BLaER1 (cell line): ENCODE data around the gene MS4A14.

Experiments used
- H3K27ac ChIP-seq: shearing (Covaris generic); formaldehyde crosslinking; 2 replicates; pipeline ENCODE4 v1.8.1; 2022
- H3K27me3 ChIP-seq: shearing (Covaris generic); formaldehyde crosslinking; 2 replicates; pipeline ENCODE4 v1.8.1; 2022
- H3K36me3 ChIP-seq: shearing (Covaris generic); formaldehyde crosslinking; 2 replicates; pipeline ENCODE4 v1.8.1; 2022
- H3K4me1 ChIP-seq: shearing (Covaris generic); formaldehyde crosslinking; 2 replicates; pipeline ENCODE4 v1.8.1; 2022
- H3K4me2 ChIP-seq: shearing (Covaris generic); formaldehyde crosslinking; 2 replicates; pipeline ENCODE4 v1.8.1; 2022
- H3K4me3 ChIP-seq: shearing (Covaris generic); formaldehyde crosslinking; 2 replicates; pipeline ENCODE4 v1.8.1; 2022
- H3K9ac ChIP-seq: shearing (Covaris generic); formaldehyde crosslinking; 2 replicates; pipeline ENCODE4 v1.8.1; 2022
- H3K9me3 ChIP-seq: shearing (Covaris generic); formaldehyde crosslinking; 2 replicates; pipeline ENCODE4 v1.8.1; 2022
- H4K20me1 ChIP-seq: shearing (Covaris generic); formaldehyde crosslinking; 2 replicates; pipeline ENCODE4 v1.8.1; 2022
- Cebpa-rat ChIP-seq: shearing (Covaris generic); IDR thresholded peaks from 2 replicates; pipeline ENCODE4 v1.8.1; 2022

MS4A14 gene

DNA sequence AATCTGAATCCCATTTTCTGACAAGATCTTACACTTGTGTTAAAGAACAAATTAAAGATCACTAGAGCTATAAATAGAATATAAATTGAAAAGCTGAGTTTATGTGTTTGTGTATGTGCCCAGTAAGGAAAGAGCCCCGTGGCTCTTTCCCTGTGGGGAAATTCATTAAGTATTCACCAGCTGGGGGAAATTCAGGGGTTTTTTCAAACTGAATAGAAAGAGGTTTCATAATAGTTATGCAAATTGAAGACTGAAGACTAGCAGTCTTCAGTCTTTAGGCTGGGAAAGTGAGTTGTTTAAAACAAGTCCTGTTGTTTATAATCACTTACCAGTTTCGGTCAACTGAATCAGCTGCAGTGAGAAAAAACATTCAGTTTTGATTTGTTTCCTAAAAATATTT is 29.2 kb upstream of the MS4A14 start:
- Histone ChIP-seq H3K27ac (no peak overlapping the region), H3K4me3 (no peak overlapping the region), H3K9ac (no peak overlapping the region)

DNA sequence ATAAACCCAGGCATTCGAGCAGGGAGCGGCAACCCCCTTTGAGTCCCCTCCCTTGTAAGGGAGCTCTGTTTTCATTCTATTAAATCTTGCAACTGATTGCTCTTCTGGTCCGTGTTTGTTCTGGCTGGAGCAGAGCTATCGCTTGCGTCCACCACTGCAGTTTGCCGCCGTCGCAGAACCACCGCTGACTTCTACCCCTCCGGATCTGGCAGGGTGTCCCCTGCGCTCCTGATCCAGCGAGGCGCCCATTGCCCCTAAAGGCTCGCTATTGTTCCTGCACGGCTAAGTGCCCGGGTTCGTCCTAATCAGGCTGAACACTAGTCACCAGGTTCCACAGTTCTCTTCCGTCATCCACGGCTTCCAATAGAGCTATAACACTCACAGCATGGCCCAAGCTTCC is 28.4 kb upstream of the MS4A14 start:
- peaks cover 21% of the 10 kb centered on the region for H3K4me1 ChIP-seq
- H3K9me3 ChIP-seq, result peaks cover 31% of the 10 kb centered on the region
- no peak for TF ChIP-seq Cebpa-rat
- no peak overlapping the region for H3K9ac ChIP-seq
- no peak overlapping the region for H3K27ac ChIP-seq
- H3K36me3 ChIP-seq, result no peaks in the 10 kb centered on the region
- H3K4me2 ChIP-seq, result no peak overlapping the region
- no peak overlapping the region for H3K4me3 ChIP-seq
- H4K20me1 ChIP-seq, result no peaks in the 10 kb centered on the region
- H3K27me3 ChIP-seq, result no peaks in the 10 kb centered on the region

More for the DNA sequence above, 29.2 kb upstream of the MS4A14 start:
- Histone ChIP-seq H3K36me3 (no peaks in the 10 kb centered on the region), H3K9me3 (peaks cover 28% of the 10 kb centered on the region), H4K20me1 (no peaks in the 10 kb centered on the region), H3K4me1 (peaks cover 24% of the 10 kb centered on the region), H3K4me2 (no peak overlapping the region), H3K27me3 (no peaks in the 10 kb centered on the region)
- TF ChIP-seq Cebpa-rat, result no peak

DNA sequence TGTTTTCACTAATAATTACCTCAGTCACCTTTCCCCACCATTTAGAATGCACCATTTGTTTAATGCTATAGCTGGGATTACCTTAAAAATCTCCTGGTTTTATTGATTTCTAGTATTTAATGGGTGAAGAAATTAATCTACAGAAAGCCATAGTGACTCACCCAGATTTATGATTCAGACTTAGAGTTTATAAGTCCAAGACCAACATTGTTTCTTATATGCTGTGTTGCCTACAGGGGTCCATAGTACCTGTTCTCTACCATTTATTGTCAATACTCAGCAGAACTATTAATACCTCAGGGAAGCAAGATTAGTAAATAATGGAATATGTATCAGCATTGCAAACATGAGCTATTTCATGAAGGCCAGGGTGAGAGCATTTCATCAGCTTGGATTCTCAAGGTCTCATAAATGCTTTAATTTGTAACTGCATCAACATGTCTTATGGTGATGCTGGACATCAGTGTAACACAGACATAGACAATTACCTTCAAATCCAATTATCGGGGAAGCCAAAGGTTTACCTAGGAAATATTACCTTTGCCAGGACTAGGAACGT is 25.9 kb upstream of the MS4A14 start:
- H4K20me1 ChIP-seq, result no peaks in the 10 kb centered on the region
- H3K4me2 ChIP-seq, result no peak overlapping the region
- H3K4me3 ChIP-seq, result no peak overlapping the region
- peaks cover 9% of the 10 kb centered on the region; the same call in 1 of the 2 replicates for H3K36me3 ChIP-seq
- no peak overlapping the region for H3K9ac ChIP-seq
- H3K4me1 ChIP-seq, result no peaks in the 10 kb centered on the region; the same call in 1 of the 2 replicates
- no peak overlapping the region for H3K27ac ChIP-seq
- peaks cover 44% of the 10 kb centered on the region for H3K9me3 ChIP-seq
- no peak for TF ChIP-seq Cebpa-rat
- no peaks in the 10 kb centered on the region for H3K27me3 ChIP-seq

DNA sequence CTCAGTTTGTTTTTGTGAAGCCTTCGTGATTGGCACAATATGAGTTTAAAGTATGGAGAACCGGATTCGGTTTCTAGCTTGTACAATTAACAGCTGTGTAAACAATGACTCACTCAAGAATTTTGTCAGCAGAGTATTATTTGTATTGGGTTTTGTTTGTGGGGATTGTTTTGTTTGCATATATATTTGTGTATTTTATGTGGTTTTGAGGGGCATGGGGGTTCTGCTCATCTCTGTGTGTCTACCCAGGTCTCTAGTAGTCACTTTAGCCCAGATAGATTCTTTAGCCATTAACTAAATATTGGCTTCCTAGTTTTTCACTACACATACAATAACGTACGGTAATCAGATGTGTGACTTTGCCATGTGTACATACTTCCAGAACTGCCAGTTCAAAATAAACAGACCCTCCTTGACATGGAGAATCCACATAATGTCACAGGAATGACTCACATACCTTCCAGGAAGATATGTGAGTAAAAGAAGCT is 25.4 kb upstream of the MS4A14 start:
- H3K9me3 ChIP-seq, result peaks cover 46% of the 10 kb centered on the region
- no peaks in the 10 kb centered on the region for H3K27me3 ChIP-seq
- H3K36me3 ChIP-seq, result peaks cover 9% of the 10 kb centered on the region; the same call in 1 of the 2 replicates
- H4K20me1 ChIP-seq, result no peaks in the 10 kb centered on the region
- H3K9ac ChIP-seq, result no peak overlapping the region
- TF ChIP-seq Cebpa-rat, result no peak
- H3K4me1 ChIP-seq, result peaks cover 4% of the 10 kb centered on the region
- H3K27ac ChIP-seq, result no peak overlapping the region
- no peak overlapping the region for H3K4me2 ChIP-seq
- H3K4me3 ChIP-seq, result no peak overlapping the region

DNA sequence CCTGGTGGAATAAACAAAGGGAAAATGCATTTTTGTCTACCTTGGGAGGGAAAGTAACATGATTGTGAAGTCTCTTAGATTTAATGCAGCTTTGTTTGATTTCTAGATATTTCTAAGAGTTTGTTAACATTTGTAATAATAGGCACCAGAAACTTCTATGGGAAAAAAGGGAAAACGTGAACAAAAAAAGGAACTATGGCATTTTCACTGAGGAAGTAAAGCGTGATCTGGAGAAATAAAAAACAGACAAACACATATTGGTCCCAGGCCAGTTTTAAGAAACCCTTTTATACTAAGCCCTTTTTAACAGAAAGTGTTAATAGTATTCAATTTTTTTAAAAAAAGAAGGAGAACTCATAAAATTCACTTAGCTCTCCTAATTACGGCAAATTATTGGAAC is 24.9 kb upstream of the MS4A14 start:
- Histone ChIP-seq H3K27ac (no peak overlapping the region), H4K20me1 (no peaks in the 10 kb centered on the region), H3K4me3 (no peak overlapping the region), H3K4me1 (peaks cover 9% of the 10 kb centered on the region), H3K27me3 (no peaks in the 10 kb centered on the region), H3K9me3 (peaks cover 51% of the 10 kb centered on the region), H3K4me2 (no peak overlapping the region), H3K36me3 (peaks cover 9% of the 10 kb centered on the region), H3K9ac (no peak overlapping the region)
- TF ChIP-seq Cebpa-rat, result no peak

DNA sequence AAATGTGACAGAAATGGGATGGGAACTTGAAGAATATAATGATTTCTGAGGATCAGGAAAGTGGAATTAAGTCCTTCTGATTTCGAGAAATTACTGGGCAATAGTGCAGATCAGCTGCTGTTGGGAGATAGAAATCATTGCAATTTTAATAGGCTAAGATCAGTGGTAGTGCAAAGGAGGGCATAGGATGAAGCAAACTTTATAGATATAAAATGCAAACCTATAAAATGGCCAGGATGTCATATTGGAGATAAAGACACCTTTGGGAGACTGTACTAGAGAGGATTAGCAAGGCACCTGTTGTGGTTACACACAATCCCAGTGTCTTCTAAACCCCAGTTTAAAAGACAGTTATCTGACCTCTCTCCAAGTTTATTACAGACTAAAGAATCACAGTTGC is 24.4 kb upstream of the MS4A14 start:
- Histone ChIP-seq H3K36me3 (peaks cover 9% of the 10 kb centered on the region), H3K9me3 (peaks cover 50% of the 10 kb centered on the region), H4K20me1 (no peaks in the 10 kb centered on the region), H3K9ac (no peak overlapping the region), H3K27me3 (no peaks in the 10 kb centered on the region), H3K4me2 (no peak overlapping the region), H3K27ac (no peak overlapping the region), H3K4me1 (peaks cover 14% of the 10 kb centered on the region), H3K4me3 (no peak overlapping the region)
- TF ChIP-seq Cebpa-rat, result no peak

DNA sequence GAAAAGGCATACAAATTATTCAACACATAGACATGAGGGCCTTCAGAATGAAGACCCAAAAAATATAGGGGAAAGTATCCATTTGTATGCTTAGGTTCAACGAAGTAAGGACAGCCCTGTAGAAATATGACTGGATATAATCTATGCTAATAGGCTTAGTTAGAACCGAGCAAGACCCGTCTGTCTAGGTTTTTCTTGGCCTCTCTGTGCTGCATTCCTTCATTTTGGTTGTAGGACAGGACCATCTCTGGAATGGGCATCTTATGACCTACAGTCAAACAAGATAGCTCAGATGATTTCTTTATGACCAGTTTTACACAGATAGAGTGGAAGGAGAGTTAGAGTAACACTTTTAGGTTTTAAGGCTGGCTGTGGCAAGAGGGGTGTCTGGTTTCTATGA is 23.5 kb upstream of the MS4A14 start:
- Histone ChIP-seq H3K36me3 (peaks cover 9% of the 10 kb centered on the region), H3K27ac (no peak overlapping the region)
- no peak for TF ChIP-seq Cebpa-rat

DNA sequence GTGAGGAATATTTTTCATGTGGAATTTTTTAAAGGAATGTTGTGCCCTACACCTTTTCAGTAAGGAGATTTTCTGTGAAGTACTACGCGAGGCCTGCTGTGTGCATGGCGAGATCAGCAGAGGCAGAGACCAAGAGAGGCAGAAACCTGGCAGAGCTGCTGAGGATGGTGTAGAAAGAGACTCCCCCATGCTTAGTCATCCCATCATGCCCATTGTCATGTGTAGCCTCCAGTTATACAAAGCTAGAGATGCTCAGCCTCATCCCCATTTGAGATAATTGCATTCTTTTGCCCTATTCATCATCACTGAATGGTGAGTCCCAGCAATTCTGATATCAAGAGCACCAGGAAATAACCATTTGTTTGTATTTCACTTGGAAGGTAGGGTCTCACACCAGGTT is 20.9 kb upstream of the MS4A14 start:
- peaks cover 46% of the 10 kb centered on the region for H3K4me1 ChIP-seq
- peak overlapping the region; percentile 91; the same call in 1 of the 2 replicates for H3K27ac ChIP-seq
- peaks cover 9% of the 10 kb centered on the region for H3K36me3 ChIP-seq
- no peaks in the 10 kb centered on the region for H4K20me1 ChIP-seq
- no peak overlapping the region for H3K4me3 ChIP-seq
- peaks cover 39% of the 10 kb centered on the region for H3K9me3 ChIP-seq
- no peaks in the 10 kb centered on the region for H3K27me3 ChIP-seq
- no peak overlapping the region for H3K4me2 ChIP-seq
- no peak for TF ChIP-seq Cebpa-rat
- H3K9ac ChIP-seq, result no peak overlapping the region

More for the DNA sequence above, 23.5 kb upstream of the MS4A14 start:
- Histone ChIP-seq H4K20me1 (no peaks in the 10 kb centered on the region), H3K9ac (no peak overlapping the region), H3K4me2 (no peak overlapping the region), H3K4me1 (peaks cover 23% of the 10 kb centered on the region), H3K9me3 (peaks cover 43% of the 10 kb centered on the region), H3K4me3 (no peak overlapping the region), H3K27me3 (no peaks in the 10 kb centered on the region)

DNA sequence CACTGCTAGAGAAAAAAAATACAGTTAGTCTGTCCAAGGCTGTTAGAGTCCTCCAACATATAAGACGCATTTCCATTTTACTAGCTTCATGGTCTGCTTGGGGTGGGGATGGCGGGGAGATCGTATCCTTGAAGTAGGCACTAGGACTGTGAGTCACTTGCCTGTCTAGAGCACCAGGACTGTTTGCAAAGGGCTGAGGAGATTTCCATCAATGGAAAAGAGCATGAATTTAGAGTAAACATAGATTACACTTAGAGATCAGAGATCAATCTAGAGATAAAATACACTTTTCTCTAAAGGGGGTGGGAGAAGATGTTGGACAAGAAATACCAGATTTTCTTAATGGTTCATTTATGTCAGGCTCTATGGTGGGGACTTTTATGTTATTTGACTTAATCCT is 19.7 kb upstream of the MS4A14 start:
- Histone ChIP-seq H3K9me3 (peaks cover 46% of the 10 kb centered on the region), H3K27ac (peak overlapping the region; percentile 91), H3K36me3 (peaks cover 9% of the 10 kb centered on the region), H3K4me3 (no peak overlapping the region), H3K27me3 (no peaks in the 10 kb centered on the region), H3K4me1 (peaks cover 46% of the 10 kb centered on the region), H3K4me2 (peak overlapping the region; percentile 87), H3K9ac (no peak overlapping the region), H4K20me1 (no peaks in the 10 kb centered on the region)
- TF ChIP-seq Cebpa-rat, result no peak

DNA sequence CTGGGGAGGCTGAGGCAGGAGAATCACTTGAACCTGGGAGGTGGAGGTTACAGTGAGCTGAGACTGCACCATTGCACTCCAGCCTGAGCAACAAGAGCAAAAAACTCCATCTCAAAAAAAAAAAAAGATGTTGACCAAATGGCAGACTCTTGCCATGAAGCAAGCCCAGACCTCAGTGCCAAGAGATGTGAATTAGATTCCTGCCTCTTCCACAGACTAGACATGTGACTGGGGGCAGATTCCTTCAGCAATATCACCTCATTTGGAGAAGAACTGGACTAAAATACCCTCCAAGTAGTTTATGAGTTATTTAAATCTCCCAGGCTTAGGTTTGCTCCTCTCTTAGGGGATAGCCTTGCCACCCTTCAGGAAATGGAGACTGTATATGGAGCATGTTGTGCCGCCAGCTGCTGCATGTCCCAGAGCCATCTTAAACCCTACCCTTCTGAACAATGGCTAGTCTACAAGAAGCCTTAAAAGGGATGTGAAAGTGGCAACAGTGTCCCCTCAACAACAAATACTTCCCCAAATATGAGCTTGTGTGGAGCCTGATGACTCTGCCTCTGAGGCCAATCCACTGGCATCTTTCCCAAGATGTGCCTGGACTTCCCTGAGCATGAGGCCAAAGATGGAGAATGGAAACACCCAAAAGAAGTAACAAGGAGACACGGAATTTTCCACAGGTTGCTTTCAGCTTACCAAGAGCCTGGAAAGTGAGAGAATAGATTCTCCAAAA is 18.7 kb upstream of the MS4A14 start:
- peak overlapping the region; percentile 59 for H3K9ac ChIP-seq
- peak overlapping the region; percentile 87 for H3K4me2 ChIP-seq
- H3K36me3 ChIP-seq, result peaks cover 9% of the 10 kb centered on the region
- H3K27me3 ChIP-seq, result no peaks in the 10 kb centered on the region
- peaks cover 51% of the 10 kb centered on the region for H3K9me3 ChIP-seq
- H3K4me3 ChIP-seq, result peak overlapping the region; percentile 37
- TF ChIP-seq Cebpa-rat, result no peak
- peak overlapping the region; percentile 91 for H3K27ac ChIP-seq
- peaks cover 46% of the 10 kb centered on the region for H3K4me1 ChIP-seq
- H4K20me1 ChIP-seq, result no peaks in the 10 kb centered on the region
